GM12874 (cell line): ENCODE results near the gene LARGE1.

Experiments
- TF ChIP-seq, protein P1 (sequence below): IDR thresholded peaks from 2 replicates; pipeline ENCODE4 v1.5.1; 2011; ENCODE audit warnings: low read depth, mild to moderate bottlenecking, control low read depth, low read length, moderate library complexity; ENCODE audit not compliant: insufficient read depth

Gene LARGE1

DNA sequence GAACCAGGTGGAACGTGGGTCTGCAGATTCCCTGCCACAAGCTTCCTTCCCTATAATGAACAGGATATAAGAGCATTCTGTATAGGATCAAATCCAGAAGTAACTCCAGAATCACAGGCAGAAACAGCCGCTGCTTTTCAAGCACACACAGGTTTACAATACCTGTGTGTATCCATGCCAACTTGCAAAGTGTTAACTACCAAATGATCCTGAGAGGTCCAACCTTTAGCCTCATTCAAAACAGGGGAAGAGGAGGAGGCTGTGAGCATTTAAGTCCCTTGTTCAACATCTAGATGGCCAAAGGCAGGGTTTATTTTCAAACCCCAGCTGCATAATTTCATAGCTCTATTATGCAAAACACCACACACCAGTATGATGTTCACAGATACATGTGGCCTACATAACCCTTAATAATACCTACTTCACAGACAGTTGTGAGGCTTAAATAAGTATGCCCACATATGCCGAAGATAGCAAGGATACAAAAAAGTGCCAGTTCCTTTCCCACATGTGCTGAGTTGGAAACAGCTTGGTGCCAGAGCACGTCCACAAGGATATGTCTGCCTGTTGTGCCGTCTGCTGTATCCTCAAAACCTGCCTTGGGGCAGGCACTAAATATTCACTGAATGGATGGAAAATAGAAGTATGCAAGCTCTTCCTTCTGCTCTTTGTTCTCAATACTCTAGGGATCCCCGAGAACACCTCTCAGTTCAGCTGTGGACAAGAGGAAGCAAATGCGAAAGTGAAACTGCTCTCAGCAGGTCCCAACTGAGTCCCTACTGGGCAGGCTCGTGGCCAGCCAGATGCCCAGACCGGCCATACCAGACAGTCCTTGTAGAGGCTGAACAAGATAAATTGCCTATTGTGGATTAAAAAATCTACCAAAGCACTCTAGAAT is 66.8 kb downstream of the LARGE1 start:
- TF ChIP-seq, protein P1, sequence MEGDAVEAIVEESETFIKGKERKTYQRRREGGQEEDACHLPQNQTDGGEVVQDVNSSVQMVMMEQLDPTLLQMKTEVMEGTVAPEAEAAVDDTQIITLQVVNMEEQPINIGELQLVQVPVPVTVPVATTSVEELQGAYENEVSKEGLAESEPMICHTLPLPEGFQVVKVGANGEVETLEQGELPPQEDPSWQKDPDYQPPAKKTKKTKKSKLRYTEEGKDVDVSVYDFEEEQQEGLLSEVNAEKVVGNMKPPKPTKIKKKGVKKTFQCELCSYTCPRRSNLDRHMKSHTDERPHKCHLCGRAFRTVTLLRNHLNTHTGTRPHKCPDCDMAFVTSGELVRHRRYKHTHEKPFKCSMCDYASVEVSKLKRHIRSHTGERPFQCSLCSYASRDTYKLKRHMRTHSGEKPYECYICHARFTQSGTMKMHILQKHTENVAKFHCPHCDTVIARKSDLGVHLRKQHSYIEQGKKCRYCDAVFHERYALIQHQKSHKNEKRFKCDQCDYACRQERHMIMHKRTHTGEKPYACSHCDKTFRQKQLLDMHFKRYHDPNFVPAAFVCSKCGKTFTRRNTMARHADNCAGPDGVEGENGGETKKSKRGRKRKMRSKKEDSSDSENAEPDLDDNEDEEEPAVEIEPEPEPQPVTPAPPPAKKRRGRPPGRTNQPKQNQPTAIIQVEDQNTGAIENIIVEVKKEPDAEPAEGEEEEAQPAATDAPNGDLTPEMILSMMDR, result no peak

- TF ChIP-seq, protein P1, result no peak
Observed at GRCh38 chr22:33851821-33852384, 68.4 kb downstream of the LARGE1 start.

GRCh38 chr22:33851240-33851639 is 69.0 kb downstream of the LARGE1 start:
- TF ChIP-seq, protein P1, result no peak

DNA sequence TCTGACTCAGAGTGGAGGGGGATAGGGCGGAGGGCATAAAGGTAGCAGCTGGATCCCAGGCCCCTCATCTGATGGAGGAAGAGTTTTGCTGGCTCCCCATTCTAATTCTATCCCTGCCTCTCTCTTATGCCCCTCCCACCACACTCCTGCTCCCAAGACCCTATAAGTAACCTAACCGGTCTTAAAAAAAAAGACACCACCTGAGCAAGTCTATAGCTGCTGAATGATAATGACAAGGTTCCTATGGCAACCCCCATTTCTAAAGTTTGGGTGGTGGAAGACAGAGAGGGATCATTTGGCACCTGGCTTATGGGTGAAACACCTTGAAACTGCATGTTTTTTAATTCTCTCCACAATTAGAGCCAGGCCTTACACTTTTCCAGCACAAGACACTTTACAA is 69.6 kb downstream of the LARGE1 start:
- TF ChIP-seq, protein P1, result no peak

GRCh38 chr22:33850193-33850592 is 70.1 kb downstream of the LARGE1 start:
- TF ChIP-seq, protein P1, result no peak

DNA sequence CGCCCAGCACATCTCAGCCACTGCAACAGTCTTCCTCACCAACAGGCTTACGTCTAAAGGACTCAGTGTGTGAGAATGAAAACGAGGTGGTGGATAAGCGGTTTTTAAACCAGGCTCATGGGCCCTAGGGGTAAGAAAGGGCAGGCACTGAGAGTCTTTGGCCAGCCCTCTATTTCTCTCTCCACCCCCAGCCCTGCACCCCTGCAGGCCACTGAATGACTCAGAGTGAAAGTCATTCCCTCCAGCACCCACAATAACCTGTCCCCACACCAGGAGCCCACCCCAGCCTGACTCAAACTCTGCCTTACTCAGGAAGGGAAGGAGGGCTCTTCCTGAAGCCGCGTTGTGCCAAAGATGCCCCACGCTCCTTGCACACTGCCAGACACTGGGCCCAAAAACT is 72.0 kb downstream of the LARGE1 start:
- TF ChIP-seq, protein P1, result no peak

DNA sequence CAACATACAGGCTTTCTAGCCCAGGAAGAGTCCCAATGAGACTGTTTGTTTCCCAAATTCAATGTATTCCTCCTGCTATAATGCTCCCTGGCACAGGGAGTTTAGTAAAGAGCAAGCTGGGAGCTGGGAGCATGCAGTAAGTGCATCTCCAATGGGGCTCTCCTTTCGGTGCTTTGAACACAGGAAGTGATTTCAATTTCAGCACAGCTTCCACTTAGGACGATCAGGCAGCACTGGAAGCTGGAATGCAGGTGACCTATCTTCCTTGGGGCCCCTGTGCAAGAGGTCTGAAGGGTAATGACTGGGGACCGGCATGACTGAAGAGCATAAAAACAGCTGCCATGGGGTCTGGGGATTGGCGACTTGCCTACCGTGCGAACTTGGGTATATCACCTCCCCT is 76.0 kb downstream of the LARGE1 start:
- TF ChIP-seq, protein P1, result no peak
